HG03095 (cell line): Measurements from ENCODE around the gene CELF2.

Source experiments
- ATAC-seq: cut with Tn5 transposase; IDR thresholded peaks from one replicate; pipeline ENCODE4 v1.9.1; 2021; ENCODE audit warnings: moderate library complexity; ENCODE audit not compliant: unreplicated experiment

CELF2 gene

DNA sequence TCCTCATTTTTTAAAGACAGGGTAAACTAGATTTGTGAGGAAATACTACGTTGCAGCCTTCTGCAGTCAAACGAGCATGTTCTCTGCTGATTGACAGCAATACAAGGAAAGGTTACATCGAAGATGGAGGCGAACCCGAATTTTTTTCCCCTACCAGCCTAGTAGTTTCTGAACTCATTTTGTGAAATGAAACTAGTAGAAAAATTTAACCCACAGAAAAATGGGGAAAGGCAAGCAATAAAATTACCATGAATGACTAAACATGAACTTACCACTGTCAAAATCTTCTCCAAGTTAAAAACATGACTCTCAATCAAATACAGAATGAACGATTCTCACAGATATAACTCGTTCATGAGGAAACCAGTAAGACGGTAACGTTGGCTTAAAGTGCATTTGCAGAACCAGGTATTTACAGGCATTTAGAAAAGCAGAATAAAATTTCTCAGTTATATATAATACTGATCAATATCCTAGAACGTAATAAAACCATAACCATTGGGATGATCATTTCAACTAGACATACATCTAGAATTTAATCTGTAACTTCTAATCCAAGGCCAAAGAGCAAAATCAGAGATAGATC is 73.9 kb downstream of the CELF2 start:
- ATAC-seq = peak; percentile 59

DNA sequence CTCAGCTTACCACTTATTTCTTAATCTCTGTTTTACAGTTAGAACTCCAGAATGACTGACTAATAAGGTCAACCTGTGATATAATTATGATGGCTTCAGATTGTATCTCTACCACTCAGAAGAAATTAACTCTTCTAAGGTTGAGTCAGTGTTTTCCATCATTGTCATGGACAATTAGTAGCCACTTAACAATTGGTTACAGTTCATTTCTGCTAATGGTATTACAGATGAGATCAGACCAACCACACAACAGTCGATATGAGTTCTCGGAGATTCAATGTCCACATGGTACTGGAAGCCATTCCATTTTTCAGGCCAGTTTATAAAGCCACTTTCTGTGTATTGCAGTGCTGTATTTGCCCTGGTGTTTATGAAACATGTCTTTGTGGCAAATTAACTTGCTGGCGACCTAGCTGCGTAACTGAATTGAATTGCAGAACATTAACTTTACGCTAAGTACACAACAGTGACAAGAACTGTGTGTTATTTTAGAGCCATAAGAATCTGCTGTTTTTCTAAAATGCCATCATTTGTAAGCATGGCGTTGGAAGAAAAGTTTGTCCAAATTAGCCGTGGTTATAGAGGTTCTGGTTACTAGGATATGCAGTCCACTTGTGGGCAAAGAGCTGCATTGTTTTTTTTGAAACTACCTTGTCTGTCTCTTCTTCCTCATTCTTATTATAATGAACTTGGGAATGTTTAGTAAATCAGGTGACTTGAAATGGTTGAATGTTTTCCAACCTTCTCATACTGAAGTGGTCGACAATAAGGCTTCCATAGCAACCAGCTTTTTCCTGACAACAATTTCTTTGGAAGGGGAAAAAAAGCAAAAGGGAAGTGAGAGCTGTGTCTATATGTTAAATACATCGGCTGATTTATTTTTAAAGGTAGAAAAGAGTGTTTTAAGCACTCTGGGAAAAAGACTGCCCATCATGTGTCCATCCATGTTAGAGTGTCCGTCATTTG is 76.4 kb downstream of the CELF2 start:
- no peak for ATAC-seq

DNA sequence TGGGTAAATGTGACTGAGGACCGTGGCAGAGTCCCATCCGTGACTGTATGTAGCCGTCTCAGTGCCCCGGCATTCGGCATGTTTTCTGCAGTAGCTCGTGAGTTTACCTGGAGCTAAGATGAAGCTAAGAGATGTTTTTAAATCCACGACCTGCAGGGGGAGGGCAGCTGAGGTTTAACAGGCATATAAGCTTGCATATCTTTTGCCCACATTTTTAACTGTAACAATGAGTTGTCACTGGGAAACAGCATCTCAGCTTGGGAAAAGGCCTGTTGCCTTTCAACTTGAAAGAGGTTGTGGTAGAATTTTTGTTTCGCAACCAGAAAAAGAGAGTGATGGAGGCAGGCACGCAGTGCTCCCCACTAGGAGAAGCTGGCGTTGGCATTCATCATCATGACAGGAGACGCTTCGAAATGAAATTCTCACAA is 77.7 kb downstream of the CELF2 start:
- no peak for ATAC-seq

DNA sequence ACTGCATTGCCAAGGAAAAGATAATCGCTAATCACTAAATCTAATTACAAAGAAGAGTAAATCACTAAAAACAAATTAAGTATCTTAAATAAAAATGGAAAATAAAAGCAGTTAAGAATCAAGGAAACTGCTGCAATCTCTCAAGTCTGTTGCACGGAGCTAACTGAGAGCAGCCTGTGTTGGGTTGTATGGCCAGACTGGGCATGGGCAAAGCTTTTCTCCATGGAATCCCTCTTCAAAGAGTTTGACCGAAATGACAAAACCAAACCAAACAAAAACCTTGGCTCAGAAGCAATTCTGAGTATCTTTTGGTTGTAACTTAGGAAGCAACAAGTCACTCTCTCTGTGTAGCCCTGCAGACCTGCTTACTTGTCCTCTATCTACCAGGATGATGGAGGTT is 78.8 kb downstream of the CELF2 start:
- ATAC-seq = no peak

DNA sequence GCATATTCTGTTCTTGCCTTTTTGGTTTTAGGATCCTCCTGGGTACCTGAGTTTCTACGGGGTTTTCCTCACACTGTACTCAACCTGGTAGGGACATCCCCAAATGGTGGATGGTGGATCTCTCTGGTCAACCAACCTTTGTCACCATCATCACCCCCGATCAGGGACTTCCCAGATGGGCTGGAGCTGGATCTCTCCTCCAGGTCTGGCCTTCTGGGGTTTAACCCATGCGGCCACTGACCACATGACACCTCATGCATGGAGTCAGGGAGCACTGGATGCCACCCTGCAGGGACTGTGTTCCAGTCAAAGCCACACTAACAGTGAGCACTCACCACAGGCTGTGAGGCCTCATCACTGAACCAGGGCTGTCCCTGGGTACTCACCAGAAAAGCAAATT is 80.0 kb downstream of the CELF2 start:
- ATAC-seq = peak; percentile 58

DNA sequence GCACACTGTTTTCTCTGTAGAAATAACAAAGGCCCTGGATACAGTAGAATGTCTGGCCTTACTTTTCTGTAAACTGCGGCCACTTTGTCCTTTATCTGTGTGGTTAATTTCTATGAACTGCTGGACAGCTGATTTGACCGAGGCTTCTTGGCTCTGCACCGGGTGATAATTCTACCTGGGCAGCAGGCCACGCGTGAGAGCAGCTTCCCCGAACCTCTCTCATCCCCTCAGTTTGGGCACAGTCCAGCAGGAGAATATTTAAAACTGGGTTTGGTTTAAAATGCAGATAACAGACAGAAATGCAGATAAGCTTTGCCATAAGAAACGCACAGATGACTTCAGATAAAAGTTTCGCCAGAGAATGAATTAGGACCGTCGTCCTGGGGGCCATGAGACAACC is 81.0 kb downstream of the CELF2 start:
- no peak for ATAC-seq

DNA sequence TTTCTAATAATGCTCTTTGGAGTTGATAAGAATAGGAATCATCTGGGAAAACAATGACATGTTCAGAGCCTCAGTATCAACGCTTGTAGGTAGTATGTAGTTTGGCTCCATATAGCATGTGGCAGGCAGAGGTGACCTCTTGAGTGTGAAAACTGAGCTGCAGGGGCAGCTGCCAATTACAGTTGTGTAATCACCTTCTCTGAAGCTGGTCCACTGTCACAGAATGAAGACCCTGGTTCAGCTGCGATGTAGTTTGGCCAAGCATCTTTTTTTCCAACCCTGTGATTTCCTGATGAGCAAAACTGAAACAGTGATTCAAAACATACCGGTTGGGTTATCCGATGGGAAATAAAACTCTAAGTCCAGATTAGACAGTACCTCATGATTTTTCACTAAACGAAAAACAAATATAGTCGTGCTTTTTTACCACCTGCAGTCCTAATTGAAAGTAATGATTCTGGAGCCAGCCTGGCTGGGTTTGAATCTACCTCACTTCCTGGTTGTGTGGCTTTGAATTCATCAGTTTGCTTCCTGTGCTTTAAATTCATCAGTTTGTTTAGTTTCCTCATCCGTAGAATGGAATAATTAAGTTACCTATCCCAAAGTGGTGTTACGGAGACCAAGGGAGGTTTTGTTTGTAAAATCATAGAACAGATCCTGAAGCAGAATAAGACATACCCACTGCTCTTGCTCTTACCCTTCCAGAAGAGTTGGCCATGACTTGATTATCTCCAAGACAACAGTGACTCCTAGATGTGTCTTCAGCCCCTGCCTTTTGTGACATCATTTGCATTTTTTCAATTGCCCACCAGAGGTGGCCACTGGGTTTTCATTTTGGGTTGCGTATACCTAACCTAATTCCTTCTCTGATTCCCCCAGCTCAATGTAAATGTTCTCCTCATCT is 87.4 kb downstream of the CELF2 start:
- no peak for ATAC-seq

DNA sequence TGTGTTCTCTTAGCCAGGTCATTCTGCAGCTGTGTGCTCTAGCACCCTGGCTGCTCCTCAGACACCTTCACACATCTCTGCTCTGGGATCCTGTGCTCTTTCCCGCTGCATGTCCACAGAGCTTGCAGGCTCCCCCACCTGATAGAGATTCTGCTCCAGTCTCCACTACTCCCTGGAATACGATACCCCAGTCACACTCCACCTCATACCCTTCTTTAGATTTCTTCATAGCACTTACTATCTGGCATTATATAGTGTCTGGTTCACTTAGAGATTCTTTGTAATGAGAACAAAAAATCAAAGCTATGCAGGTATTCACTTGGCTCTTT is 88.0 kb downstream of the CELF2 start:
- ATAC-seq = no peak

DNA sequence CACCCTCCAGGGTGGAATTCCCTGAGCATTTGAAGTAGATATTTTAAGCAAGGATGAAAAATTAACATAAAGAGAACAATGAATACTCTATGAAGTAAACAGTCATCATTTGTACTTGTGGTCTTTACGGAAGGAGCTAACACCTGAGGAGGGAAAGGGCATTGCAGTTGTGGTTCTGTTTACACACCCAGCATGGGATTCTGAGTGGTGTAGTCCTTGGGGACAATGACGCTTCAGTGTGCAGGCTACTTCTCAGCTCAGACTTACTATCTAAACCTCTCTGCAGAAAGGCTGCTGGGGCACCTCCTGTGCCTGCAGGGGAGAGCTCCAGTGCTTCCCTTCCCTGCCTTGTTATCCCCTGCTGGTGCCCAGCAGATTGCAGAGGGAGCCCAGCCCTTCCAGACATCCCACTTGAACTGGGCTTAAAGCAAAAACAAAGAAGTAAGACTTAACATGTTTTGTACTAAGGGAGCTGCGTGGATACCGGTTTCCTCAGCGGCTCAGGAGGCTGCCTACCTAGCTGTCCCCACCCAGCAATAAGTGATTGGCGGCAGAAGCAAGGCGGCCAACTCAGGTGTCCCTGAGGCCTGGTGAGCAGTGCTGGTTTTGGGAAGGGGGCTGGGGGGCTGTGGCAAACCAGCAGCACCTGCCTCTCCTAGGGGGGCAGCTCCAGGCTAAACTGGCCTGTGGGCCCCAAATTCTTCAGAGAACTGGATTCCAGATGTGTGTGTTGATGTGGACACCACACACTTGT is 89.1 kb downstream of the CELF2 start:
- peak; percentile 55 for ATAC-seq

DNA sequence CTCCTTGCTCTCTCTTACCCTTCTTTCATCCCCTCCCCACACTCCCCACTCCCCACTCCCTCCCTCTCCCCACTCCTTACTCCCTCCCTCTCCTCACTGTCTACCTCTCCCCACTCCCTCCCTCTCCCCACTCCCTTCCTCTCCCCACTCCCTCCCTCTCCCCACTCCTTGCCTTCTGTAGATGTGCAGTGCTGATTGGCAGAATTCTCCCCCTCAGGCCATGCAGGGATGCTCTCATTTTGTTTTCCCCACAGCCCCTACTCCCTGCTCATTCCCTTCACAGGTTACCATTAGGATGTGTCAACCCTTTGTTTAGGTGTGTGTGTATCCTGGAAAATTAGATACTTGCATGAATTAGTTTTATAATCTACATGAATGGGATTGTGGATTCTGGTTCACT is 90.3 kb downstream of the CELF2 start:
- ATAC-seq = no peak

DNA sequence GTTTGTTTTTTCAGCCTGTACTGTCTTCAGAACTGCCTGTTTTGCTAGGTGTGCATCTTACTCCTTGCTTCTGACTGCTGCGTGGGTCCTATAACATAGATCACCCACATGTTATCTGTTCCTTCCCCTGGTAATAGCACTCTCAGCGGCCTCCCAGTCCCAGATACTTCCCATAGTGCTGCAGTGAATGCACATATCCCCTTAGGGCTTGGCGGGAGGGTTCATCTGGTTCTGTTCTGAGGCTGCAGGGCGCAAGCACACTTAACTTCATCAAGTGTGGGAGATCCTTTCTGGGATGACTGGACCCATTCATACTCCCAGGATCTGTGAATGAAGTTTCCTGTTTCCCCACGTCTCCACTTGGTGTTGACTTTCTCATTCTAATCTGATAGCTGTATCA is 90.7 kb downstream of the CELF2 start:
- no peak for ATAC-seq

DNA sequence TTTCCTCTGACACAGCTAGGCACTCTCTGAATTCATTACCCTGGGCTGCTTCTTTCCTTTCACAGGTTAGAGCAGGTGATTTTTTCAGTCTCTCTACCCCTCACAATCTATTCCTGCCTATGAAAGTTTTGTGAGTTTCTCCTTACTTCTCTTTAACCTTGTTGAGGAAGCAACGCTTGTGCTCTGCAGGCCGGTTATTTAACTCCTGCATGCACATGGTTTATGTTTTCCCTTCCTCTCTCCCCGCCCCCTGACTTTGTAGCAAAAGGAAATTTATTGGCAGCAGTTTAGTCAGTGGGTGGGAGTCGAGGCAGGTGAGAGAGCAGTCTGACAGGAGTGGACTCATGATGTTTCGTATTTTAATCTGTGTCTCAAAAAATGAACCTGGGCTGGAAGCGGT is 91.9 kb downstream of the CELF2 start:
- no peak for ATAC-seq

DNA sequence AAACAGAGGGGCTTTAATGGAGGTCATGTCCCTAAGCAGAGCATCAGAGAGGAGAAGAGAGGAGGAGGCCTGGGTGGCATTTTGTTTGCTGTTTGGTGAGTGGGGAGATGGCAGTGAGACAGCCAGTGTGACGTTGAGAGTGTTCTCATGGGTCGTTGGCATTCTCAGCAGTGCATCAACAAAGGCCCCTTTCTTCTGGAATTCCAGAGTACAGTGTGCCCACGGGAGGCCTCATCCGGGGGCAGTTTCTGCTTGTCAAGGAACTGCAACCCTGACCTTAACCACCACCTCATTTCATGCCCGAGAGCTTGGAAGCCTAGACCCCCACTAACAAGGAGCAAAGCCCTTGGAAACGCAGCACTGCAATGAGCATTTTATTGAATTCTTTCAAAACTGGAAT is 92.9 kb downstream of the CELF2 start:
- ATAC-seq = no peak

DNA sequence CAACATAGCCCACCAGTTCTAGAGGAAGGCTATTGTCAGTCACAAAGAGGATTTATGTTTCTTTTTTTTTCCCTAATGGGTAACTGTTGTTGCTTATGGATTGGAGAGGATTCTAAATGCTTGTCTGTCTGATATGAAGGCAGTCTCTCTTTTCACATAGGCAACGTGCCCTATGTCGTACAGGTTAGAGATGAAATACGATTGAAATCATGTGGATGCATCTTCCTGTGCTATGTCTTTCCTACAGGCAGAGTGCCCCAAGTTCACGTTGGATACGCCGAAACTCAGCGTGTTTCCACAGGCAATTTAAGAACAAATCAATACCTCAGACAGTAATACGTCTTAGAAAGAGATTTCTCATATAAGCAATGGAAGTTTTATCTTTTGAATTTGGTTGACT is 93.8 kb downstream of the CELF2 start:
- no peak for ATAC-seq

DNA sequence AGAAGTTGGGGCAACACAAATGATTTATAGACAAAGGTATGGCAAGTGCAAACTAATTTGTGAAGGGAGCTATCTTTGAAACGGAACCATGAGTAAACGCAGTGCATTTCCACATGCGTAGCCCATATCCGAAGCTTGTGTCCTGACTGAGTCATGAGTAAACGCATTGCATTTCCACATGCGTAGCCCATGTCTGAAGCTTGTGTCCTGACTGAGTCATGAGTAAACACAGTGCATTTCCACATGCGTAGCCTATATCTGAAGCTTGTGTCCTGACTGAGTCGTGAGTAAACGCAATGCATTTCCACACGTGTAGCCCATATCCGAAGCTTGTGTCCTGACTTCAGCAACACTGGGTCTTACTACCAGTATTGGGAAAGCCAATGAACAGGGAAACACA is 95.0 kb downstream of the CELF2 start:
- ATAC-seq = no peak

DNA sequence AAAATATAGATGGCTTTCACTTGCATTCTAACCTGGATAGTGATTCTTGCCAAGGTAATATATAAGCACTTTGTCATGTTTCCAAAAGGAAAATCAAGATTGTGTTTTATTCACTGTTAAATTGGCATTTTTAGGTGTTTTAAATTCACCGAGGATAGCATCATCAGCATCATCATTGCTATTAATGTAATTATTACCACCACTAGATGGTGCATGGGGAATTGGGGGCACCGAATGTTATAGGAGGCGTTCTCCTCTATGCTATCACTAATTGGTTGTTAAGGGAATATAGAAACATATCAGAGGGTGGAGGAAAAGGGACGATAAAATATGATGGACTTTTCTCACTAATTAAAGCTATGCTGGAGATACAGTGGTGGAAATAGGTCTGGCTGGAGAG is 95.5 kb downstream of the CELF2 start:
- no peak for ATAC-seq

DNA sequence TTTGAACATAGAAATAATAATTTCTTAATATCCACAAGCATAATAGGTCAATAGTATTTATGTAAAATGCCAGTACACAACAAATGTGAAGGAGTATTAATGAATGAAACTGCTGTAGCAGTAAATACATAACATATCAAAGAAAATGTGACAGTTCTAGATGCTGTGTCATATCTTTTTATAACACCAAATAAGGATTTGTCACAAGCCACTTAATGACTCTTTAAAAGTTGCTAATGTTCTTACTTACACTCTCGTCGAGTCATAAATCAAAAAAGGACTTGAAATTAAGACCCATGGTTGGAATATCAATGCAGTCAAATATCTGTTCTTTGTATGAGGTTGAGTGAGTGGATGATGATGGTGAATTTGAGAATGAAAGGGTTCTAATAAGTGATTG is 96.6 kb downstream of the CELF2 start:
- ATAC-seq = no peak

DNA sequence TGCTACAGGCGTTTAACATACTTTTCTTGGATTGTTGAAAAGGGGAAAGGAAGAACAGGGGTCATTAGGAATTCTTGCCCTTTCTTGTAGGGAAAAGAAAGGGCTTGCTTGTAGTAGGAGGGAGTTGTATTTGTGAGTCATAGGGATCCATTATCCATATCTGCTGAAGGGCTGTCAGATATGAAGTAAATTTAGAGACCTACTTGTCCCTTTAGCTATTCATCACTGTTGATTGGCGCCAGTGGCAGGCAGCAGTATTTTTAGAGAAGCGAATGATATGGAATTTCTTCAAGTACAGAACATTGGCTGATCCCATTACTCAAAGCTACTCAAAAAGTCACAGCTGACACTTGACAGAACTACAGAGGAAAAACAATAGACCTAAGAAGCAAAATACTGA is 97.7 kb downstream of the CELF2 start:
- no peak for ATAC-seq

DNA sequence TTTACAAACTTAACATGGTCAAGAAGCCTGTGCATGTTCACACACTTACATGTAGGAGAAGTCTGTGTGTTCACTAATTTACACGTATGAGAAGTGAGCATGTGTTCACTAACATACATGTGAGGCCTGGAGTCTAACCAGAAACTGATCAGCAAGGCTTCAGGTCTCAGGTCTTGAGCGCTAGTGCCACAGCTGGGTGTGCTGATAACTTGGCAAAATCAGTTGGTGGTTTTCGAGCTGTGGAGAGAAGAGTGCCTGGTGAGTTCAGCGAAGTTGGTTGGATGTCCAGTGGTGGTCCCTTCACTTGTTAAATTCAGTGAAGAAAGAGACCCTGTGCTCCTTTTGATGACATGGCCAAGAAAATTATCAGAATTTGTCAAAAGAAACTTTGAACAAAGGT is 98.7 kb downstream of the CELF2 start:
- no peak for ATAC-seq

DNA sequence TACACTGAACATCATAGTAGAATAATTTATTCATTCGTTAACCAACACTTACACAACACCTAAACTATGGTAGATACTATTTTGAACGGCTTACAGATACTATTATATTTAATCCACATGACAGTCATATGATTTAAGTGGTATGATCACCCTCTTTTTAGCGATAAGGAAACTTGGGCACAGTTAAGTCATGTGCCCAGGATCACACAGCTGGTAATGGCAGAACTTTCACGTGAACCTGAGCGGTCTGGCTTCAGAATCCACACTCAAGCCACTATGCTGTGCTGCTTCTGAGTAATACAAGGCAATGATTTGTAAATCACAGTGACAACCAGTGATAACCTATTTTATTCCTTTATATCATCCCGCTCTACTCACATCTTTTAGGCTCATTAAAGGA is 99.1 kb downstream of the CELF2 start:
- no peak for ATAC-seq

DNA sequence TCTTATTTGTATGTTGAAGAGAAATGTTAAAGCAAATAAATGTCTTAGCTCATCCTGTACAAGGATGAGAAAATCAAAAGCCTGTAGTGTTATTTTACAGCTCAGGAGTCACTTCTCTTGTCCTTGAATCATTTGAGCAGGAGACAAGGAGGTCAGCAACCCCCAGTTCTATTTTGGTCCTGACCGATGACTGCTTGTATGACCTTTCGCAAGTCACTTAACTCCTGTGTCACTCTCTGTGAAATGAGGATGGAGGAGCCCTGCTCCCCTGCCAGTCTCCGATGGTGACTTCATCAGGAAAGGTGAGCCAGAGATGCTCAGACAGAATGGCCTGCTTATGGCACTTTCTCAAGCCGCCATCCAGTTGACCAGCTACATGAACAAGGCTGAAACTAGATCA is 101.0 kb downstream of the CELF2 start:
- ATAC-seq = no peak
